Fibroblast of skin of back (primary cell): Measurements from ENCODE around the gene ADAR.

Source experiments
- DNase-seq: peaks from one replicate; pipeline ENCODE4 v3.0.0-alpha.2; 2013

The ADAR gene

DNA sequence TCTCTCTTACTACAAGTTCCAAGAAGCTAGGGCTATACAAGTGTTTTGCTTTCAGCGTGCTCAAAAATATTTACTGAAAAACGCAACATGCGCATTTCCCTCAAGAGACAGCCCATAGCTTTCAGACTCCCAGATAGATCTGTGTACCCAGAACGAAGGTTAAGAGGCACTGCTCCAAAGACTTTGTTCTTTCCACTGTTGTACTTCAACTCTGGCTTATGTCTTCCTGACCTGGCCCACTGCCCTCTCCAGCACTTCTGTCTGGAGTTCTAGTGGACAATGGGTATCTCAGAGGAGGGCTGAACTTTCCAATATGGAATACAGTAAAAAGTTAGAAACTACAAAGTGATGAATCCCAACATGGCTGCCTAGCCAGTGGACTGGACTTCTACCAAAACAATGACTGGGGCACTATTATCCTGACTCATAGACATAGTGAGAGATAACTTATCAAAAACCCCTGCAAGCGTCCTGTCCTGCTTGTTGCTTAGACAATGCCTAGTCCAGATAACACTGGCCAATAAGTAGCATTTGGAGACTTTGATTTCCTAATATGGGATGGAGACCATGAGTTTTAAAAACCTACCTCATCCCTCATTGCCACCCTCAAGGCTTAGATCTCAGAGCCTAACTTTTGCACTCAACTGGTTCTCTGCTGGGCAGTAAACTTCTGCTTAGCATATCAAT is 8.8 kb upstream of the ADAR start:
- DNase-seq = no peak

GRCh38 chr1:154615411-154615810 is 7.4 kb upstream of the ADAR start:
- DNase-seq = no peak

DNA sequence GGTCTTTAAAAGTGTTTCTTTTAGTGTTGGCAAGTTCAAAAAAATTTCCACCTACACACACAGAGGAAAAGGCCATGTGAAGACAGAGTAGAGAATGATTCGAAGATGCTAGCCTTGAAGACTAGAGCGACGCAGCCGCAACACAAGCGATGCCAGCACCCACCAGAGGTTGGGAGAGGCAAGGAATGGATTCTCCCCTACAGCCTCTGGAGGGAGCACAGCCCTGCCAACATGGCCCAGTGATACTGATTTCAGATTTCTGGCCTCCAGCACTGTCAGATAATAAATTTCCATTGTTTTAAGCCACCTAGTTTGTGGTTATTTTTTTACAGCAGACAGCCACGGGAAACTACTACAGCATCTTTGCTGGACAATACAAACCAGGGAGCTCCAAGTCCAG is 6.9 kb upstream of the ADAR start:
- no peak for DNase-seq

DNA sequence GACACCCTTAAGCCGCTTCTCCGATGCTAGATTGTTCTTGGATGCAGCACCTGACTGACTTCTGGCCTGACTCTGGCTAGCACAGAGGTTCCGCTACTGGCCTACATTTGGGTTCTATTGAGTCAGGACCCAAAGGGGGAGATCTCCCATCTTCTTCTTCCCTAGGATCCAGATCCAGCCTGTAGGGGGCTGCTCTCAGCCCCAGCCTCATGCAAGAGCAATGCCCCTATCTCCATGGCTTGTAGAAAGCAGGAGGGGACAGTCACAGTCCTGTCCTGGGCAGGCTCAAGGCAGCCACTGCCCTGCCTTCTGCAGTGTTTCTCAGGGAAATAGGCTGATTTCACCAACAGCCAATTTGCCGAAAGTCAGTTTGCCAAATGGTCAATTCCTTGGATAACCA is 6.3 kb upstream of the ADAR start:
- DNase-seq = no peak

GRCh38 chr1:154611150-154611862 is 3.3 kb upstream of the ADAR start:
- DNase-seq = no peak

DNA sequence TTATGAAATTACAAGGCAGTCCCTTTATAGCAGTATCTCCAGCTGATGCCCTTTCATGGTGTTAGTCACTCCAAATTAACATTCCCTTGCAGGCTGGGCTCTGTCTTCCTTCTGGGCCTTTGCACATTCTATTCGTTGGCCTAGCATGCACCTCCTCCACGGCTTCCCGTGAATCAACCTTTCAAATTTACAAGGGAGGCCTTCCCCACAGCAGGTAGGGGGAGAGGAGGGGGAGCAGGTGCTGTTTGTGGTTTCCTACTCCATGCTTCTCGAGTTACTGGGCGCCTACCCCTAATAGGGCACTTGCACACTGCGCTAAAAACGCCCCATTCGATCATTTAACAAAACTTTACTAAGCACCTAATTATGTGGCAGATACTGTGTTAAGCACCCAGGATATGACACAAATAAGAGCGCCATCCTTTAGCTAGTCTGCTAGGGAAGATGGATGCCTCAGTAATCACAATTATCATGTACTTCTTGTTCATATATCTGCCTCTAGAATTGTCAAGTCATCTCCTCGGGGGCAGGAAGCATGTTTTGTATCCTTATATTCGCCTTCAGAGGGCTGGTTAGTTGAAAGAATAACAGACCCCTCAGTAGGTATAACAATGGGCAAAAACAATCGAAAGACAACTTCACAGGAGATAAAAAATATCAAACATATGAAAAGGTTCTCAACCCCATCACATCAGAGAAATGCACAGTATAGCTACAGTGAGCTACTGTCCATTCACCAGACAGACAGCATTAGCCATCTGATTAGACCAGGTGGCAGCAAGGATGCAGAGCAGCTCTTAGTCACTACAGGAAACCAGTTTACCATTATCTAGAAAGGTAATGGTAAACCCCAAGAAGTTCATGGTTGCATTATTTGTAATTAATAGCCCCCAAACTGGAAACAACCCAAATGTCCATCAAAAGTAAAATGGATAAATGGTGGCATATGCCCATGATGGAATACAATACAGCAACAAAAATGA is 1.7 kb upstream of the ADAR start:
- peak; percentile 50 for DNase-seq

DNA sequence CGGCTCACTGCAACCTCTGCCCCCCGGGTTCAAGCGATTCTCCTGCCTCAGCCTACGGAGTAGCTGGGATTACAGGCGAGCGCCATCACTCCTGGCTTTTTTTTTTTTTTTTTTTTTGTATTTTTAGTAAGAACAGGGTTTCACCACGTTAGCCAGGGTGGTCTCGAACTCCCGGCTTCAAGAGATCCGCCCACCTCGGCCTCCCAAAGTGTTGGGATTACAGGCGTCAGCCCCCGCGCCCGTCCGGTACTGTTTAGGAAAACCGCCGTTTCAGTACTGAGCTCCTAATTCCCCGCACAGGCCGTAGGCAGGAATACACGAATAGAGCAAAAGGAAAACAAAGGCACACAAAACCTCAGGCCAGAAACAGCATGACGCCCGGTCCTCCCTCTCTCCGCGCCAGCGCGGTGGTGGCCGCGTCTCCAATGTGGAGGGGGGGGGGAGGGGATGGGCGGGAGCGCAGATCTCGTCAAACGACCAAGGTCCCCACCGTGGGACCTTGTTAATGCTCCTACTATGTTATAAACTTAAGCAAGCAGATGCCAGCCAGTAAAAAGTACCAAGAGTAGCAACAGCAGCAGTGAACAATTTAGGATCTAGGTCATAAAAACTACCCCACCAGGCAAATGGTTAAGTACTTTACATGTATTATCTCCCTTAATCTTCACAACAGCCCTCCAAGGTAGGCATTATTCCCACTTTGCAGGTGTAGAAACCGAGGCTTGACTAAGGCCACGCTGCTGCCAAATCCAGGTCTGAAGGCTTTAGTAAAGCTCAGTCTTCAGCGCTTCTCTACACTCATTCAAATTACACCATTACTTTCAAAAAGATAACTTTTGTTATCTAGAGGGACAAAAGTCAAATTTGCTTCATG is 648 bp upstream of the ADAR start:
- DNase-seq = peak; percentile 76

GRCh38 chr1:154607106-154607608 is 829 bp downstream of the ADAR start:
- peak; percentile 69 for DNase-seq

DNA sequence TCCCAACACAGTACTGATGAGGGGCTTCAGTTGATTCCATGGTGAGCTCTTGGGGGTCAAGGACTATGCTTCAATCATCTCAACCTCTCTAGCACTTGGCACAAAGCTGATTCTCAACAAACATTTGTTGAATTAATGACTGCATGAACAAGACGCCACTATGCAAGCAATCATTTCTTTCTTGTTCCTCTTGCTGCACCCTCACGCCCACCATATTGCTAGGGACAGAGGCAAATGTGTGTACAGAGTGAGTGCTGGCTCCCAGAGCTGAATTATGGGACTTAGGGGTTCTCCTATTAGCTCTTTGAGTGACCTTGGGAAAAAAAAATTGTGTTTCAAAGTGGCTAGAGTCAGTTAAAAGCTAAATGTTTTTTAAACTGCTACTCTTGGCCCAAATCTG is 2.5 kb downstream of the ADAR start:
- DNase-seq = no peak

GRCh38 chr1:154603317-154603716 is 4.7 kb downstream of the ADAR start:
- no peak for DNase-seq

DNA sequence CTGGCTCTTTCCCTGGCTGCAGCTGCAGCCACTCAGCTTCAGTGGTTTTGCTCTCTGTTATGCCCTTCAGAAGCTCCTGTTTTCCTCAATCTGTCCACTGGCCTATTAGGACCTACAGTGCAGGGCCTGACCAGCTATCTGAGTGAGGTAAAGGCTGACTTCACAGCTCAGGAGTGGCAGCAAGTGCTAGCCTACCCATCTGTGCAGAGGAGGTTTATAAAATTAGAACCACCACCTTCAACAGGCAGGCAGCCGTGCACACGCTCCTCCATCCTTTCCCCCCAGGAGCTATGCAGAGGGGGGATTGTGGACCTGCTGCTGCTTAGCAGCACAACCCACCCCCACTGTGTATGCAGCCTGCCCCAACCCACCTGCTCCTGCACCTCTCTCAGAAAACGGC is 8.3 kb downstream of the ADAR start:
- DNase-seq = no peak

DNA sequence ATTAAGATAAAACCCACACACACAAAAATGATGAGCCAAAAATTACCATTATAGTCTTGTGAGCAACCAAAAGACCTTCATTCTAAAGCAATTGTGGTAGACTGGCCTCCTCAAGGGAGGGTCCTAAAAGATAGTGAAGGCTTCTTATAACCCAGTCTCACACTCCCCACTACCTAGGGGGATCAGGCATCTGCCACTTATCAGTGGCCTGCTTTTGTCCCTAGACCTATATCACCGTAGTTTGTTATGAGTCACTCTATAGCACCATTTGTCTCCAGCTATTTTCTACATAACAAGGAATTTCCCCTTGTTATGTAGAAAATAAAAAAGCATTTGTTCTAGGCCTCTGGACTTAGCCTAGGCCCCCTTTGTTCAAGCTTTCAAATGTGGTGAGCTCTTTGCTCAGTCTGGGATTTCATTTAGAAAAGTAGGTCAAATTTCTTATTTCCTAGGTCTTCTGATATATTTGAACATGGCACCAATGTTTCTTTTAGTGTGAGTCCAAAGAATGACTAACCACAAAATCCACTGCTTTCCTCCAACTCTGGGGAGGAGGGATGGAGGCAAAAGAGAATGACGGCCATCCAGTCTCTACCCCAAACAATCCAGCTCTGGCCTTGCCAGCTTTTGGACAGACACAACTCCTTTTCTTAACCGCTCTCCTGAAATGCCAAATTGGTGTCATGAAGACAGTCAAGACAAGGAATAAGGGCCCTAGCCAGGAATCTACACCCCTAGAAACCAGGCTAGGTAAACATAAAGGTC is 8.9 kb downstream of the ADAR start:
- DNase-seq = peak; percentile 27

GRCh38 chr1:154595621-154596020 is 12.4 kb downstream of the ADAR start:
- peak; percentile 29 for DNase-seq

GRCh38 chr1:154594811-154595210 is 13.2 kb downstream of the ADAR start:
- no peak for DNase-seq

DNA sequence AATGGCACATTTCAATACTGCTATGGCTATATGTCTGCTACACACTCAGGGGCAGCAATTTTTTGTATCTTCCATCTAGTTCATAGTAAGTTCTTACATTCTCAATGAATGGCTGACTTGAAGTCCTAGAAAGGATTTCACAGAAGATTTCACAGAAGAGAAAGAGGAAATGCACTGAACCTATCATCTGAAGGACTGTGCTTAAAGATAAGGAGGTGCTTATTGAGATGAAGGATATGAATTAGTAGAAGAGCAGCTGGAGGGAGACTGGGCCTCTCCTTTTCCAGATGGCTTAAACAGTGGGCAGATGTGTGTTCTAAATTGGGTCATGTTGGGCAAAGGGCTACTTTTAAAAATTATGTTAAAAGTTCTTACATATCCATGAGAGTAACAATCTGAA is 14.6 kb downstream of the ADAR start:
- DNase-seq = no peak

GRCh38 chr1:154591206-154591605 is 16.8 kb downstream of the ADAR start:
- DNase-seq = no peak

GRCh38 chr1:154590756-154591155 is 17.2 kb downstream of the ADAR start:
- no peak for DNase-seq

- no peak for DNase-seq
Measured at GRCh38 chr1:154589780-154590179, 18.2 kb downstream of the ADAR start.

DNA sequence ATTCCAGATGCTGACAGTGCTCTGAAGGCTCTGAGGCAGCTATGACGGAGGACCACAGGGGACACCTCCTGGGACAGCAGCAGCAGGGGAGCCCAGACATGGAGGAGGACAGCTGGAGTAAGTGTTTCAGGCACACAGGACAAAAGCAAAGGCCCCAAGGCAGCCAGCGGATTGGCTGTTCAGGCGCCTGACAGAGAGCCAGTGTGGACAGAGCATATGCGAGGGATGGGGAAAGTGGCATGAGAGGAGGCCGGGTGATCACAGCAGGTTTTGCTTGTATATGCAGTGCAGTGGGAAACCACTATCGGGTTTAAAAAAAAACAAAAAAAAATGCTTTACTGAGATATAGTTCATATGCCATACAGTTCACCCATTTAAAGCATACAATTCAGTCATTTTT is 21.3 kb downstream of the ADAR start:
- no peak for DNase-seq

- DNase-seq = no peak
Measured at GRCh38 chr1:154586231-154586630, 21.8 kb downstream of the ADAR start.
